GM18498 (cell line): ENCODE data around the gene MMP1.

Experiments
- ATAC-seq: cut with Tn5 transposase; IDR thresholded peaks from one replicate; pipeline ENCODE4 v1.9.1; 2021; ENCODE audit warnings: mild to moderate bottlenecking, moderate library complexity; ENCODE audit not compliant: unreplicated experiment

Gene MMP1

GRCh38 chr11:102807921-102808320 lies 10.0 kb upstream of the MMP1 start:
- no peak for ATAC-seq

- ATAC-seq: no peak
Measured at GRCh38 chr11:102806296-102806695, 8.3 kb upstream of the MMP1 start.

- ATAC-seq: no peak
Measured at GRCh38 chr11:102802341-102802740, 4.4 kb upstream of the MMP1 start.

DNA sequence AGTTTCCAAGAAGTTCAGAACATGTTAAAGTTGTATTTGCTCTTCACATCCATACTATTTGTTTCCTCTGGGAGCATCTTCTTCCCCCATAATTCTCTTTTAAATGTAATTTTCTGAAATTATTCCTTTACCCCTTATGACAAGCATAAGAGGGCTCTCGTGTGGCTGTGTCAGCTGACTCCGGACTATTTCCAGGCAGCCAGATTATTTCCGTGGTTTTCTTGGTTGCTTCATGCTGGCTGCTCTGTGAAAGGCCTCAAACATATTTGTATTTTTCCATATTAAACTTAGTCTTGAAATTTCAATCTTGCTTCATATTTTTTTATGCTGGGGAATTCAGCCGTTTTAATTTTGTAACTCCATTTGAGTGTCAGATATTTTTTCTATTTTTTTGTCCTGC lies 2.8 kb upstream of the MMP1 start:
- ATAC-seq: no peak

DNA sequence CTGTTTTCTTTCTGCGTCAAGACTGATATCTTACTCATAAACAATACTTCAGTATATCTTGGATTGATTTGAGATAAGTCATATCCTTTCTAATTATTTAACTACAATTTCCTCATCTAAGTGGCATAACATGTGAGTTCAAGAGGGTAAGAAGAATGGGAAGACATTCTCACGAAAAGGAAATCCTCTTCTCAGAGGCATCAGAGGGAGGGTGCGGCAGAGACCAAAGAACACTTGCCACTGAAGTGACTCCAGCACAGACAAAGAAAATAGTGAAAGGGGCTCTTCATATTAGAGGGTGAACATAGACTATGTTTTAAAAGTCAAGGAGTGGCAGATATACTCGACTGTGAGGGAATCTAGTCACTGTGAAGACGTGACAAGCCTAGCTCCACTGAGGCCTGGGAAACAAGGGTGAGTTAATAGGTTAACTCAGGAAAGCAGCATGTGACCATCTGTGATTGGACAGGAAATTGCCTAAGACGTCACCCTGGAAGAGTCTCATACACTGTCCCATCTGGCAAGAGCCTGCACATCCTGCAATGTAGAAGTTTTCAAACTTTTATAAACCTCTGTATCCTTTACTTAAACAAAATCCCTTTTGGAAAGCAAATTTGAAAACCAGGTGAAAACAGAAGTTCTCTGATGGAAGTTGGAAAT lies 1.9 kb upstream of the MMP1 start:
- ATAC-seq: no peak

DNA sequence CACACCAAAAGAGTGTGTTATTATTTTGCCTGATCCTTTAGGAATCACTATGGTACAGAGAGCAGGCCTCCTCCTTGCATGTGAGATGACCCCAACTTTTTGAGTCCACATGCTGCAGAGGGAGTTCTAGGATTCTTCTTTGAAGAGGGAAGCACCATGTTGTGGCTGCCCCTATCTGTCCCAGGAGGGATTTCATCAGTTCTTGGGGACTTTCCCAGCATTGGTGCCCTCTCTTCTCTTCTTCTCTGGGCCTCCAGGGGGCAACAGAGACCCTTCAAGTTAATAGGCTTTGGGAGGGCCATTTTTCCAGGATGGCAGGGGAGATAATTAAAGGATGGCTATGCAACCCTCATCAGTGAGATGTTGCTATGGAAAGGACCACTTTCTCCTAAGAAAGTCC lies 3.6 kb downstream of the MMP1 start:
- ATAC-seq: peak; percentile 96

DNA sequence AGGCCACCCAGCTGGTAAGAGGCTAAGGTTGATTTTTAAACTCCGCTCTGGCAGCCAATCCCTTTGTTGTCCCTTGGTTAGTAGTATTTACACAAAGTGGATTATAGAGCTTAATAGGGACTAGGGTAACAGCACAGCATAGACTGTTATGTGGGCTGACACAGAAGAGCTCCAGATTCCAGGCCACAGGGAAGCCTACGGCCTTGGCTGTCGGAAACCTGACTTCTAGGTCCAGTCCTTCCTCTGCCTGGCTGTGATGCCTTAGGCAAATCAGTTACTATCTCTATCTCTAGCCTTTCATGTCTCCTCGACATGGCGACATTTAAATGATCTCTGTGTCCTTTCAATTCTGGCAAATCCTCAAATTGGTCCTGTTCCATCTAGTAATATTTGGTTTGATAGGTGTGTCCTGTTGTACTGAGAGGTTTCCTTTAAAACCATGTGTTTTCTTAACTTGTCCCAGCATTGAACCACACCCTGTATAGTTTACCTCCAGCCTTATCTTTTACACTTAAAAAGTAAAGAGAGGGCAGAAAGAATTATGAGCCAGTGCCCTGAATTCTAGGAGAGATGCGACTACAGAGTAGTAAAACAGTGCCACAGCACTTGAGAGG lies 4.2 kb downstream of the MMP1 start:
- no peak for ATAC-seq

GRCh38 chr11:102792604-102793003 lies 5.4 kb downstream of the MMP1 start:
- no peak for ATAC-seq

DNA sequence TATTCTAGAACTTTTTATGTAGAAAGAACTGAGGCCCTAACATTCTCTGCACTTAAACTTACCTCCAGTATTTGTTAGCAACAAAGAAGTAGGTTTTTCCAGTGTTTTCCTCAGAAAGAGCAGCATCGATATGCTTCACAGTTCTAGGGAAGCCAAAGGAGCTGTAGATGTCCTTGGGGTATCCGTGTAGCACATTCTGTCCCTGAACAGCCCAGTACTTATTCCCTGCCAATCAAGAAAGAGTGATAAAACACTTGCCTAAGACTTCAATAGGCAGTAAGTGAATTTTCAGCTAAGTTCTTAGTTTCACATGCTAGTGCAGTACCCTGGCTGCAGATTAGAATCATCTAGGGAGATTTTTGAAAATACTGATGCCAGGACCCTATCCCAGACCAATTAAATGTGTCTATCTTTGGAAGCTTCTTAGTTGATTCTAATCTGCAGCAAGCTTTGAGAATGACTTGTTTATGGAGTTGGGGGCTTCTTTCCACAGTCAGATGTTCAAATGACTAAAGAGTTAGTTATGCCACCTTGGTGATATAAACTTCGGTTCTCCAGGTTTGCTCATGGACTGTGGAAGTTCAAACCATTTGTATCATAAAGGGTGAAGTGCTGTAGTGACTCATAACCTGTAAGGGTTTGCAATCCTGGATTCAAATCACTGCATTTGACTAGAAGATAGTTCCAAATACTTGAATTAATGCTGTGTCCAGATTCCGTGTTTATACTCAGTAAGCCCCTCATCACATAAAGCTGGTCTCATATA lies 6.5 kb downstream of the MMP1 start:
- ATAC-seq: no peak

GRCh38 chr11:102788334-102788995 lies 9.5 kb downstream of the MMP1 start:
- no peak for ATAC-seq

DNA sequence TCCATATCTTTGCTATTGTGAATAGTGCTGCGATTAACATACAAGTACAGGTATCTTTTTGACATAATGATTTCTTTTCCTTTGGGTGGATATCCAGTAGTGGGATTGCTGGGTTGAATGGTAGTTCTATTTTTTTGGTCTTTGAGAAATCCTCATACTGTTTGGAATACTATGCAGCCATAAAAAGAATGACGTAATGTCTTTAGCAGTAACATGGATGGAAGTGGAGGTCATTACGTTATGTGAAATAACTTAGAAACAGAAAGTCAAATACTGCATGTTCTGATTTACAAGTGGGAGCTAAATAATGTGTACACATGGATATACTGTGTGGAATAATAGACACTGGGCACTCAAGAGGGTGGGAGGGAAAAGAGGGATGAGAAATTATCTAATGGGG lies 13.6 kb downstream of the MMP1 start:
- no peak for ATAC-seq

- no peak for ATAC-seq
Measured at GRCh38 chr11:102783720-102784119, 14.2 kb downstream of the MMP1 start.

GRCh38 chr11:102783016-102783415 lies 14.9 kb downstream of the MMP1 start:
- ATAC-seq: no peak

- ATAC-seq: no peak
Measured at GRCh38 chr11:102781676-102782075, 16.3 kb downstream of the MMP1 start.

GRCh38 chr11:102780491-102780918 lies 17.5 kb downstream of the MMP1 start, which contains the start of gene MMP10:
Gene MMP10 (minus strand): TSS chr11:102780628. CDS start chr11:102780591, 37 bp downstream.
- ATAC-seq: peak; percentile 50

- ATAC-seq: no peak
Measured at GRCh38 chr11:102776454-102776853, 21.5 kb downstream of the MMP1 start.

DNA sequence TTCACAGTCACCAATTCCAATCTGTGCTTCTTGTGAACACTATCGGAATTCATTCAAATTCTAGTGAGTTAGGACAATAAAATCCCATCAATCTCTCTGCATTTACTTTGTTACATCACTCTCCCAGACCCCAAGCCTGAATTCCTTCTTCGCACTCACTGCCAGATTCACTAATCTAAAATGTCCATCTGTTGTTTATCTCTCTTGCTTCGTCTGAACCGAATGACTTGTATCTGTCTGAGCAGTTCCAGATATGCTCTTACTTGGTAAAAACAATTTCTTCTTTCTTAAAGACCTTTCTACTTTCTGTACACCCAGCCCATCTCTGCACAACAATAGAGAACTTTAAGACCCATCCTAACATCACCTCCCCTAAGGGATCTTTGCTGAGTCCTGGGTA lies 24.6 kb downstream of the MMP1 start:
- no peak for ATAC-seq

- no peak for ATAC-seq
Measured at GRCh38 chr11:102771351-102771750, 26.6 kb downstream of the MMP1 start.

DNA sequence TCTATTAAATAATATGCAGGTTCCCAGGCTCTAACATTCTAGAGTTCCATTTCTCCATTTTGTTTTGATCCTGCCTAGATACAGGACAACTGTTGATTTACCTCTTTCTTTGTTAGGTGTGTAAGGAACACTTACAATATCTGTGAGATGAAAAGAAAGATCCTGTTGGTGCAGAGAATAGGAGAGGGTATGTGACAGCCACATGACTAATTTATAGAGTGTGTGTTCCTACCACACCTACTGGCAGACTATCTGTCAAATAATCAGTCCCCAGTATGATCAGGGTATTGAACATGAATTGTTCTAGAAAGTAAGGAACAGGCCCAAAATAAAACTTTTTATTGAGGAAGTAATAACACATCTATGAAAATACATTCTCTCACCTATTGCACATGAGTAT lies 27.8 kb downstream of the MMP1 start:
- no peak for ATAC-seq

DNA sequence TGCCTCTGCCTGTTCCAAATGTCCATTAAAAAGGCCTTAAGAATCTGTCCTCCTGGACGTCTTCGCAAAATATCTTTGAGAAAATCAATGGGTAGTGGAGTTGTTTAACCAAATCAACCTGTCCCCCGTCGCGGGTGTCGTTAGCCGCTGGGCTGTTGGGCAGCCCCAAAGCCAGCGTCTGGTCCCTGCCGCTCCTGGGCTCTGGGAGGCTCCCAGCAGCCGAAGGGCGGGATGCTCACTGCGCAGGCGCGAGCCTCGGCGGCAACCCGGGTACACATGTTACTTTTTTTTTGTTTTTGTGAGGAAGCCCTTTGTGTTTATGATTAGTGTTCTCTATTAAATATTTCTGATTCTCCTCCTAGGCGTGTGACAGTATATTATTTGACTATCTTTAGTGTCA lies 30.2 kb downstream of the MMP1 start:
- ATAC-seq: no peak

DNA sequence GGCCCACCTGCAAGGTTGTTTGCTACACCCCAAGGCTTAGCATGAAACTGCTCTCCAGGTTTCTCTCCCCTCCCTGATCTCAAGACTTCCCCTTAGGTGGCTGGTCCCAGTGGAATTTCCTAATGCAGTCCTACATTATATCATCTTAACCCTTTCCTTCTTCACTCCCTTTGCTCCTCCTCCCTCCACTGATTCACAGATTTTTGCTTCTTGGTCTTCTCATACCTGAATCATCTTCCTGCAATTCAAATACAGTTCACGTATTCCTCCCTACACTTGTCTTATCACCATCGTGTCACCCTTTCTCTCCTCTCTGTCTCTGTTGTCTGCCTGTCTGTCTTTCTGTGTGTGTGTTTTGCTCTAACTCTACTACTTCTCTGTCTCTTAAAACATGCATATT lies 34.5 kb downstream of the MMP1 start:
- no peak for ATAC-seq

- no peak for ATAC-seq
Measured at GRCh38 chr11:102762361-102762767, 35.6 kb downstream of the MMP1 start.
